ENCODE results near the gene CCDC69.
"Not testable (repeated sequence)": the region's sequence is repeated elsewhere in the genome, so short reads cannot be mapped to it uniquely, and the experiment has no call there.

The CCDC69 gene

DNA sequence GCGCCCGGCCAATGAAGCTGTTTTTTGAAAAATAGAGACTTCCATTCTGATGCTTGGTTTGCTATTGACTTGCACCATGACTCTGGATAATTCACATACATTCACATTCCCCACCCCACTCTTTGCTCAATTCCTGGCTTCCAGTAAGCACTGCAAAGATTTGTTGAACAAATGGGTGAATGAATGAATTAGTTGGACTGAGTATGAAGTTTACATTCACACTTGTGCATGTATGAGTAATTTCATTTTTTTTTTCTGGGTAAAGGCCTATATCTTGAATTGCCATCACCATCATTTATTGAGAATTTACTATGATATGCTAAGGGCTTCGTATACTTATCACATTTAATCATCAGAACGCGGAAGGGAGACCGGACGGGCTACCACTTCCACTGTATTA, 13.8 kb upstream of the CCDC69 start:
- no peak overlapping the region for H3K27ac ChIP-seq (ENCODE audit: low read depth, low read length)
- H3K4me3 ChIP-seq (ENCODE audit: low read depth in 1 of 5, low read length in 5 of 5): no peak overlapping the region
- H3K27me3 ChIP-seq (ENCODE audit: control insufficient read depth in 5 of 5, insufficient read depth in 4 of 5, low read length in 5 of 5): no peaks in the 10 kb centered on the region
- H3K4me1 ChIP-seq (ENCODE audit: control insufficient read depth in 5 of 5, insufficient read depth in 5 of 5, low read length in 5 of 5): peaks cover 6 to 27% (median 22%) of the 10 kb centered on the region in 5 donors
- no peaks in the 10 kb centered on the region for H3K9me3 ChIP-seq (ENCODE audit: control insufficient read depth in 5 of 5, low read length in 5 of 5)
- H3K9ac ChIP-seq (ENCODE audit: low read length in 5 of 5): no peak overlapping the region
- no peaks in the 10 kb centered on the region for H3K36me3 ChIP-seq (ENCODE audit: control insufficient read depth in 5 of 5, insufficient read depth in 5 of 5, low read length in 5 of 5)

DNA sequence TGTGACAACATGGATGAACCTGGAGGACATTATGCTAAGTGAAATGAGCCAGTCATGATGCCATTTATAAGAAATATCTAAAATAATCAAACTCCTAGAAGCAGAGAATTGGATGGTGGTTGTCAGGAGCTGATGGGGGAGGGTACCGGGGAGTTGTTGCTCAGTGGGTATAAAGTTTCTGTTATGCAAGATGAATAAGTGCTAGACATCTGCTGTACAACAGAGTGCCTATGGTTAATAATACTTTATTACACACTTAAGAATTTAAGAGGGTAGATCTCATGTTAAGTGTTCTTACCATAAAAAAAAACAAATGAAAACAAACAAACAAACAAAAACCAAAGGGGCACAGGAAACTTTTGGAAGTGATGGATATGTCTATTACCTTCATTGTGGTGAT, 13.0 kb upstream of the CCDC69 start:
- no peak overlapping the region for H3K4me3 ChIP-seq (ENCODE audit: low read depth in 1 of 5, low read length in 5 of 5)
- H3K4me1 ChIP-seq (ENCODE audit: control insufficient read depth in 5 of 5, insufficient read depth in 5 of 5, low read length in 5 of 5): peaks cover 6 to 27% (median 22%) of the 10 kb centered on the region in 5 donors
- no peak overlapping the region for H3K9ac ChIP-seq (ENCODE audit: low read length in 5 of 5)
- H3K36me3 ChIP-seq (ENCODE audit: control insufficient read depth in 5 of 5, insufficient read depth in 5 of 5, low read length in 5 of 5): no peaks in the 10 kb centered on the region
- no peaks in the 10 kb centered on the region for H3K27me3 ChIP-seq (ENCODE audit: control insufficient read depth in 5 of 5, insufficient read depth in 4 of 5, low read length in 5 of 5)
- no peak overlapping the region for H3K27ac ChIP-seq (ENCODE audit: low read depth, low read length)
- H3K9me3 ChIP-seq (ENCODE audit: control insufficient read depth in 5 of 5, low read length in 5 of 5): no peaks in the 10 kb centered on the region

DNA sequence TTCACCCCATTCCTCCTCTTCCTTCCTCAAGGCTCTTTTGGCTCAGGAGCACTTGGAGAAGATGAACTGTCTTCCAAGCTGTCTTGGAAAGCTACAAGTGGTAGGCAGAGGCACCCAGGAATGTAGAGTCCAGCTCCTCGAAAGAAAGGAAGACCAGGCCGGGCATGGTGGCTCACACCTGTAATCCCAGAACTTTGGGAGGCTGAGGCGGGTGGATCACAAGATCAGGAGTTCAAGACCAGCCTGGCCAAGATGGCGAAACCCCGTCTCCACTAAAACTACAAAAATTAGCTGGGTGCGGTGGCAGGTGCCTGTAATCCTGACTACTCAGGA, 11.3 kb upstream of the CCDC69 start:
- H3K36me3 ChIP-seq (ENCODE audit: control insufficient read depth in 5 of 5, insufficient read depth in 5 of 5, low read length in 5 of 5); H3K27me3 ChIP-seq (ENCODE audit: control insufficient read depth in 5 of 5, insufficient read depth in 4 of 5, low read length in 5 of 5); H3K9me3 ChIP-seq (ENCODE audit: control insufficient read depth in 5 of 5, low read length in 5 of 5); H3K27ac ChIP-seq (ENCODE audit: low read depth, low read length): not testable (repeated sequence)
- peaks cover 6 to 27% (median 23%) of the 10 kb centered on the region in 5 donors for H3K4me1 ChIP-seq (ENCODE audit: control insufficient read depth in 5 of 5, insufficient read depth in 5 of 5, low read length in 5 of 5)
- peak overlapping the region in 2 of 5 donors; percentile 35 to 45 for H3K9ac ChIP-seq (ENCODE audit: low read length in 5 of 5)
- peak overlapping the region; percentile 0 to 61 (median 31) for H3K4me3 ChIP-seq (ENCODE audit: low read depth in 1 of 5, low read length in 5 of 5)

DNA sequence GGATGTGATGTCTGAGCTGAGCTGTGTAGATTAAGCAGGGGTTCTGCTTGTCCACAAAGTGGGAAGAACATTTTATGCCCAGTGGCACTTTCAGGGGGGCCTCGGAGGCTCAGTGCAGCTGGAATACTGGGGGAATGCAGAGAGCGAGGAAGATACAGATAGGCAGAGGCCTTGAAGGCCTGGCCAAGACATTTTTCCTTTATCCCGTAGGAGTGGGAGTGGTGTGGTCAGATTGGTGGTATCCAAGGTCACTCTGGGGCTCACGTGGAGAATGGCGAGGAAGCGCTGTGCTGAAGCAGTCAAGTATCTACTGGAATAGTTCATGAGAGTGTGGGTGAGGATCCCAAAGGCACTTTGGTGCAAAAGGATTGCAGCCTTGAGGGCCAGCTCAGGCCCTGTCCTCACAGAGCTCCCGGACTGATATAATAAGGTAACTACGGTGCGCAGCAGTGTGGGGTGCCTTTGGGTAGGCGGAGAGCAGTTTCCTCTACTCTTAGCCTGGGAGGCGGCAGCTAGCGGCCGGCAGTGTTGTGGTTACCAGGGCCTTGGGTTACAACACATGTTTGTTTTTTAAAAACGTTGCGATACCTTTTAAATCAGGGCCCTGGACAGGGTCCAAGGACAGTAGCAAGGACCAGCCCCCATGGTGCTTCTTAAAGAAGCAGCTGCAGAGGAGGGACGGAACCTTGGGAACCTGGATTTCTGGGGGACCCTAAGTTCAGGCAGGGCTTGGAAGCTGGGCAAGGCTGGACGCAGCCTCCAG, 10.8 kb upstream of the CCDC69 start:
- no peaks in the 10 kb centered on the region for H3K36me3 ChIP-seq (ENCODE audit: control insufficient read depth in 5 of 5, insufficient read depth in 5 of 5, low read length in 5 of 5)
- no peaks in the 10 kb centered on the region for H3K9me3 ChIP-seq (ENCODE audit: control insufficient read depth in 5 of 5, low read length in 5 of 5)
- H3K4me1 ChIP-seq (ENCODE audit: control insufficient read depth in 5 of 5, insufficient read depth in 5 of 5, low read length in 5 of 5): peaks cover 7 to 31% (median 23%) of the 10 kb centered on the region in 5 donors
- peak overlapping the region in 3 of 5 donors; percentile 35 to 45 (median 41) for H3K9ac ChIP-seq (ENCODE audit: low read length in 5 of 5)
- H3K4me3 ChIP-seq (ENCODE audit: low read depth in 1 of 5, low read length in 5 of 5): peak overlapping the region; percentile 0 to 61 (median 41)
- H3K27me3 ChIP-seq (ENCODE audit: control insufficient read depth in 5 of 5, insufficient read depth in 4 of 5, low read length in 5 of 5): no peaks in the 10 kb centered on the region
- H3K27ac ChIP-seq (ENCODE audit: low read depth, low read length): peak overlapping the region; percentile 31

DNA sequence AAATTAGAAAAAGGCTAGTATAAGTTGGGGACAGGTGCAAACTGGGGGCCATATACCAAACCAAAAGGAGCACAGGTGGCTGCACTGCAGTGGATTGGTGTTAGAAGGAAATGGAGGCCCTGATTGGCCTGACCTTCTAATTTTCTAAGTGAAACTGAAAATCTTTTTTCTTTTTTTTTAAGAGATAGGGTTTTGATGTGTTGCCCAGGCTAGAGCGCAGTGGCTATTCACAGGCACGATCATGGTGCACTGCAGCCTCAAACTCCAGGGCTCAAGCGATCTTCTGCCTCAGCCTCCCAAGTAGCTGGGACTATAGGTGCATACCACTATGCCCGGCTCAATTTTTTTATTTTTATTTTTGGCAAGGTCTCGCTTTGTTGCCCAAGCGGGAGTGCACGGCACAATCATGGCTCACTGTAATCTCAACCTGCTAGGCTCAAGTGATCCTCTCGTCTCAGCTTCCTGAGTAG, 9.8 kb upstream of the CCDC69 start:
- no peak overlapping the region for H3K4me3 ChIP-seq (ENCODE audit: low read depth in 1 of 5, low read length in 5 of 5)
- no peaks in the 10 kb centered on the region for H3K9me3 ChIP-seq (ENCODE audit: control insufficient read depth in 5 of 5, low read length in 5 of 5)
- peaks cover 7 to 32% (median 22%) of the 10 kb centered on the region in 5 donors for H3K4me1 ChIP-seq (ENCODE audit: control insufficient read depth in 5 of 5, insufficient read depth in 5 of 5, low read length in 5 of 5)
- H3K9ac ChIP-seq (ENCODE audit: low read length in 5 of 5): no peak overlapping the region
- no peaks in the 10 kb centered on the region for H3K27me3 ChIP-seq (ENCODE audit: control insufficient read depth in 5 of 5, insufficient read depth in 4 of 5, low read length in 5 of 5)
- H3K36me3 ChIP-seq (ENCODE audit: control insufficient read depth in 5 of 5, insufficient read depth in 5 of 5, low read length in 5 of 5): no peaks in the 10 kb centered on the region
- no peak overlapping the region for H3K27ac ChIP-seq (ENCODE audit: low read depth, low read length)

DNA sequence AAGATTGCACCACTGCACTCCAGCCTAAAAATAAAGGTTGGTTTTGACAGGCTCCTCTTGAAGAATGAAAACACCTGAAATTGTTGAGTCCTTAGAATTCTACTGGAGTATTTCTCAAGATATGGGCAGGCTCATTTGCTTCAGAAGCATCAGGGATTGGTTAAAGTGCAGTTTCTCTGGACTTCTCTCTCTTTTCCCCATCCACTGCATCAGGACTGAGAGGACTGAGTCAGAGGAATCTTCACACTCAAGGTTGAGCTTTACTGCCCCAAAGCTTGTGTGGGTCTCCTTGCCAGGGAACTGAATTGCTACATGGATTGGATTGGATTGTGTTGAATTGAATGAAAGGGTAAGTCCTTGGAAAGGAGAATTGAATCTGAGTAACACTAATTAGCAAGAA, 7.5 kb upstream of the CCDC69 start:
- H3K9me3 ChIP-seq (ENCODE audit: control insufficient read depth in 5 of 5, low read length in 5 of 5): no peaks in the 10 kb centered on the region
- H3K36me3 ChIP-seq (ENCODE audit: control insufficient read depth in 5 of 5, insufficient read depth in 5 of 5, low read length in 5 of 5): no peaks in the 10 kb centered on the region
- no peak overlapping the region for H3K9ac ChIP-seq (ENCODE audit: low read length in 5 of 5)
- peaks cover 12 to 26% (median 19%) of the 10 kb centered on the region in 5 donors for H3K4me1 ChIP-seq (ENCODE audit: control insufficient read depth in 5 of 5, insufficient read depth in 5 of 5, low read length in 5 of 5)
- peaks cover 0 to 3% (median 0%) of the 10 kb centered on the region in 5 donors for H3K27me3 ChIP-seq (ENCODE audit: control insufficient read depth in 5 of 5, insufficient read depth in 4 of 5, low read length in 5 of 5)
- no peak overlapping the region for H3K4me3 ChIP-seq (ENCODE audit: low read depth in 1 of 5, low read length in 5 of 5)
- H3K27ac ChIP-seq (ENCODE audit: low read depth, low read length): no peak overlapping the region

DNA sequence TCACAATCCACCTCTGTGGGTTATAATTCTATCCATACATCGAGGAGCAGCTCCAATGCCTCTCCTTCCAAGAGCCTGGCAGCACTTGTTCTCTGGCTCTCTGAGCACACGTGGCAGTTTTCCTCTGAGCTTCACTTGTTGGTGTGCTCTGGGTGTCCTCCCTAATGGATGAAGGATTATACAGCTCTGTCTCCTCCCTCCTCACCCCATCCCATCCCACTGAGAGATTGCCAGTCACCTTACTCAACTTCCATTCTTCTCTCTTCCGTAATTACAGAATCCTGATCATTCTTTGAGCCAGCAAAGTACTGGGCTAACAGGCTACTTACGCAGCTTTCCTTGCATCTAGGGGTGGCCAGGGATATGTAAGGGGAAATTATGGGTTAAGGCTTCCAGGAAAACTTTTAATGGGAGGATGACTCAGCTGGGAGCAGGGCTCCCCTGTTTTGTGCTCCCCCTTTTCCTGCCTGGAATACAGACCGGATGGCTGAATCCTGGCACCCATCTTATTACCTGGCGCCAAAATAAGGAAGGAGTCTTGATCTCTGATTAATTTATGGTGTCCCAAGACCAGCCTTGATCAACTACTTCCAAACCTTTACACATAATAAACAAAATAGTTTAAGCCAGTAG, 6.3 kb upstream of the CCDC69 start:
- Histone ChIP-seq H3K4me1 (ENCODE audit: control insufficient read depth in 5 of 5, insufficient read depth in 5 of 5, low read length in 5 of 5) (peaks cover 12 to 24% (median 15%) of the 10 kb centered on the region in 5 donors), H3K27me3 (ENCODE audit: control insufficient read depth in 5 of 5, insufficient read depth in 4 of 5, low read length in 5 of 5) (peaks cover 0 to 3% (median 0%) of the 10 kb centered on the region in 5 donors), H3K9ac (ENCODE audit: low read length in 5 of 5) (peak overlapping the region in 1 of 5 donors; percentile 7), H3K27ac (ENCODE audit: low read depth, low read length) (peak overlapping the region; percentile 29), H3K36me3 (ENCODE audit: control insufficient read depth in 5 of 5, insufficient read depth in 5 of 5, low read length in 5 of 5) (no peaks in the 10 kb centered on the region), H3K9me3 (ENCODE audit: control insufficient read depth in 5 of 5, low read length in 5 of 5) (no peaks in the 10 kb centered on the region), H3K4me3 (ENCODE audit: low read depth in 1 of 5, low read length in 5 of 5) (no peak overlapping the region)

DNA sequence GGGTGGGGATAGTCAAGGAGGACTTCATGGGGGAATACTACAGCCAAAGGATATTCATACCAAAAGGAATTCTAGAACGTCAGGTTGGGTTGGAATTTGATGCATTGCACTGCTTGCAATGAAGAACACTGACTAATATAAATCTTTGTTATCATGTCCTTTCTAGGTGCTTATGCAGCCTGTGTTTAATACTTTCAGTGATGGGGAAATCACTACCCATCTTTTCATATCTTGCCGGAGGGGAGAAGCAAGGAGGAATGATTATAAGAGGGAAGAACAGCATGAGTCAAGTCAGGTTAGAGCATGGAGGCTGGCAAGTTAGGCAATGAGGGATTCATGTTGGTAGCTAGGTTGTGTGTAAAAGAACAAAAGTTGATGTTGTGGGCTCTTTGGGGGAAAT, 5.1 kb upstream of the CCDC69 start:
- H3K4me3 ChIP-seq (ENCODE audit: low read depth in 1 of 5, low read length in 5 of 5): no peak overlapping the region
- no peak overlapping the region for H3K27ac ChIP-seq (ENCODE audit: low read depth, low read length)

DNA sequence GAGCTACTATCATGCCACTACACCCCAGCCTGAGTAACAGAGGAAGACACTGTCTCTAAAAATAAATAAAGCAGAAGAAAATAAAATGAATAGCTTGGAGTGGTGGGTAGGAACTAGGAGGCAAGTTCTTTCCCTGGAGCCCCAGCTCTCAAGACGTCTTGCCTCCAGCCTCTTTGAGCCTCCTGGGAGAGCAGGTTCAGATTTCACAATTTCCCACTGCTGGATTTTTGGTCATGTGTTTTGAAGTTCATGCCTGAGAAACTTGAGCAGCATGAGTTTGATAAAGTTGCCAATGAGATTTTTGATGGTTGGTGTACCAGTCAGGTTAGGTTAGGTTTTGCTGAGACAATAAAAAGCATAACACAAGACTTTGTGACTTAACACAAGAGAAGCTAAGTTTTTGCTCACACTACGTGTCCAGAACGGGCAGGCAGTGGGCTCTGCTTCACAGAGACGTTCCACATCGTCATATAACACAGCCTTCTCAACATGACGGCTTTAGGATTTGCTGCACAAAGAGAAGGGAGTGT, 4.1 kb upstream of the CCDC69 start:
- Histone ChIP-seq H3K4me1 (ENCODE audit: control insufficient read depth in 5 of 5, insufficient read depth in 5 of 5, low read length in 5 of 5) (peaks cover 7 to 22% (median 16%) of the 10 kb centered on the region in 5 donors), H3K9me3 (ENCODE audit: control insufficient read depth in 5 of 5, low read length in 5 of 5) (no peaks in the 10 kb centered on the region), H3K36me3 (ENCODE audit: control insufficient read depth in 5 of 5, insufficient read depth in 5 of 5, low read length in 5 of 5) (no peaks in the 10 kb centered on the region), H3K9ac (ENCODE audit: low read length in 5 of 5) (peak overlapping the region in 1 of 5 donors; percentile 88), H3K27ac (ENCODE audit: low read depth, low read length) (peak overlapping the region; percentile 13), H3K27me3 (ENCODE audit: control insufficient read depth in 5 of 5, insufficient read depth in 4 of 5, low read length in 5 of 5) (peaks cover 0 to 3% (median 0%) of the 10 kb centered on the region in 5 donors), H3K4me3 (ENCODE audit: low read depth in 1 of 5, low read length in 5 of 5) (no peak overlapping the region)

More for the DNA sequence above, 5.1 kb upstream of the CCDC69 start:
- Histone ChIP-seq H3K36me3 (ENCODE audit: control insufficient read depth in 5 of 5, insufficient read depth in 5 of 5, low read length in 5 of 5) (no peaks in the 10 kb centered on the region), H3K27me3 (ENCODE audit: control insufficient read depth in 5 of 5, insufficient read depth in 4 of 5, low read length in 5 of 5) (peaks cover 0 to 3% (median 0%) of the 10 kb centered on the region in 5 donors), H3K9ac (ENCODE audit: low read length in 5 of 5) (no peak overlapping the region), H3K9me3 (ENCODE audit: control insufficient read depth in 5 of 5, low read length in 5 of 5) (no peaks in the 10 kb centered on the region), H3K4me1 (ENCODE audit: control insufficient read depth in 5 of 5, insufficient read depth in 5 of 5, low read length in 5 of 5) (peaks cover 7 to 16% (median 10%) of the 10 kb centered on the region in 5 donors)

DNA sequence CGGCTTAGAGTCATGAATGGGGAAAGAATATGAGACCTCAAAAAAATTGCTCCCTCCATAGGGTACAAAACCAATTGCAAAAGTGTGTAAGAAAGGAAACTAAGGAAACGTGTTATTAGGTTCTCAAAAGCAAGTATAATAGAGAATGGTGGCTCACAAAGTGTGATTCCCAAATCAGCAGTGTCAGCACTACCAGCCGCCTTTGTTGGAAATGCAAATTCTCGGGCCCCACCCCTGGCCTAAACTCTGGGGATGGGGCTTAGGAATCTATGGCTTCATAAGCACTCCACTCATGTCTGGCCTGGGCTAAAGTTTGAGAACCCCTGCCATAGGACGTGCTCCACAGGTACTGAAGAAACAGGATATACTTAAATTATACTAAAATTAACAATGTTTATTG, 1.6 kb upstream of the CCDC69 start:
- H3K4me1 ChIP-seq (ENCODE audit: control insufficient read depth in 5 of 5, insufficient read depth in 5 of 5, low read length in 5 of 5): peaks cover 20 to 43% (median 40%) of the 10 kb centered on the region in 5 donors
- H3K36me3 ChIP-seq (ENCODE audit: control insufficient read depth in 5 of 5, insufficient read depth in 5 of 5, low read length in 5 of 5): no peaks in the 10 kb centered on the region
- H3K4me3 ChIP-seq (ENCODE audit: low read depth in 1 of 5, low read length in 5 of 5): no peak overlapping the region
- no peaks in the 10 kb centered on the region for H3K9me3 ChIP-seq (ENCODE audit: control insufficient read depth in 5 of 5, low read length in 5 of 5)
- H3K27ac ChIP-seq (ENCODE audit: low read depth, low read length): no peak overlapping the region
- H3K9ac ChIP-seq (ENCODE audit: low read length in 5 of 5): no peak overlapping the region
- peaks cover 0 to 3% (median 0%) of the 10 kb centered on the region in 5 donors for H3K27me3 ChIP-seq (ENCODE audit: control insufficient read depth in 5 of 5, insufficient read depth in 4 of 5, low read length in 5 of 5)
